ENCODE data around the gene SLC45A2.

- TF ChIP-seq, protein P1, sequence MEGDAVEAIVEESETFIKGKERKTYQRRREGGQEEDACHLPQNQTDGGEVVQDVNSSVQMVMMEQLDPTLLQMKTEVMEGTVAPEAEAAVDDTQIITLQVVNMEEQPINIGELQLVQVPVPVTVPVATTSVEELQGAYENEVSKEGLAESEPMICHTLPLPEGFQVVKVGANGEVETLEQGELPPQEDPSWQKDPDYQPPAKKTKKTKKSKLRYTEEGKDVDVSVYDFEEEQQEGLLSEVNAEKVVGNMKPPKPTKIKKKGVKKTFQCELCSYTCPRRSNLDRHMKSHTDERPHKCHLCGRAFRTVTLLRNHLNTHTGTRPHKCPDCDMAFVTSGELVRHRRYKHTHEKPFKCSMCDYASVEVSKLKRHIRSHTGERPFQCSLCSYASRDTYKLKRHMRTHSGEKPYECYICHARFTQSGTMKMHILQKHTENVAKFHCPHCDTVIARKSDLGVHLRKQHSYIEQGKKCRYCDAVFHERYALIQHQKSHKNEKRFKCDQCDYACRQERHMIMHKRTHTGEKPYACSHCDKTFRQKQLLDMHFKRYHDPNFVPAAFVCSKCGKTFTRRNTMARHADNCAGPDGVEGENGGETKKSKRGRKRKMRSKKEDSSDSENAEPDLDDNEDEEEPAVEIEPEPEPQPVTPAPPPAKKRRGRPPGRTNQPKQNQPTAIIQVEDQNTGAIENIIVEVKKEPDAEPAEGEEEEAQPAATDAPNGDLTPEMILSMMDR (IDR thresholded peaks at IDR 0.05; ENCODE audit: low read length) = no peak
- TF ChIP-seq EZH2 (IDR thresholded peaks at IDR 0.05; ENCODE audit: borderline replicate concordance, low read length) = no peak
Measured at GRCh38 chr5:33980030-33980429, 4.5 kb downstream of the SLC45A2 start.

Data from OCI-LY1 (cell line).